NCI-H146 (cell line): Measurements from ENCODE around the gene LRCH4.
"Not testable (repeated sequence)": the region's sequence is repeated elsewhere in the genome, so short reads cannot be mapped to it uniquely, and the experiment has no call there.

ENCODE experiments used
- DNase-seq: peaks from one replicate; lab custom pipeline; 2025; lab: John Stamatoyannopoulos, UW

The LRCH4 gene

DNA sequence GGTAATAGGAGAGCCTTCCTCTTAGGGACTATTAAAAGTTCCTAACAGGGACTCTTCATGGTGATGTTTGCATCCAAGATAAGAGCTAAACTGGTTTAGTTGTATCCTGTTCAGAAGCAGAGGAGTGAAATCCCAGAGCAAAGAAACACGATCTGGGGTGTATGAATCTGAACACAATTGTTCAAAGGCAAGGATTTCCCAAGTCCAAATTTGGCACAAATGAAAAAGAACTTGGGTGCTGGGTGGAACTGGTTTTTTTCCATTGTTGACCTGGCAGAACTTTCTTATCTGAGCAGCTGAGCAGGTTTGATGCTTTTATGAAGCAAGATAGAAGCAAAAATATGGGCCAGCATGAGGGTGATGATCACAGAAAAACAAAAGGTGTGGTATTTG is 41.0 kb downstream of the LRCH4 start:
- DNase-seq = no peak

DNA sequence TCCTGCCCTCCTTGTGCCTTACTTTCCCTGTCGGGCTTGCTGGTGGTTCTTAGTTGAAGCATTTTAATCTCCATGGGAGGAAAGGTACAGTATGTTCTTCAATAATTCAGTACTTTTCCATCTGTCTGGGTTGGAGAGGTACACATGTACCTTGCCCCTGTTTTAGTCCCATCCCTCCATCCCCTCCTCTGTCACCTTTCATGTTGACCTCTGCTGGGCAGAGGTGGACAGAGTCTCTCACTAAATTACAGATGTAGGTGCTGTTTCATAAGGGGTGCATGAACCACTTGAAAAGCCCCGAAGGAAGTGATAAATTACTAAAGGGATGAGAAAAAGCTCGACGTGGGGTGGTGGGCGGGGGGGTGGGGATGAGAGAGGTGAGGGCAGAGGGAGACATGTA is 41.5 kb downstream of the LRCH4 start:
- no peak for DNase-seq

- no peak for DNase-seq
These were observed 42.3 kb downstream of the LRCH4 start for GRCh38 chr7:100543586-100543985.

- not testable (repeated sequence) for DNase-seq
These were observed 44.6 kb downstream of the LRCH4 start for GRCh38 chr7:100541309-100541708.

DNA sequence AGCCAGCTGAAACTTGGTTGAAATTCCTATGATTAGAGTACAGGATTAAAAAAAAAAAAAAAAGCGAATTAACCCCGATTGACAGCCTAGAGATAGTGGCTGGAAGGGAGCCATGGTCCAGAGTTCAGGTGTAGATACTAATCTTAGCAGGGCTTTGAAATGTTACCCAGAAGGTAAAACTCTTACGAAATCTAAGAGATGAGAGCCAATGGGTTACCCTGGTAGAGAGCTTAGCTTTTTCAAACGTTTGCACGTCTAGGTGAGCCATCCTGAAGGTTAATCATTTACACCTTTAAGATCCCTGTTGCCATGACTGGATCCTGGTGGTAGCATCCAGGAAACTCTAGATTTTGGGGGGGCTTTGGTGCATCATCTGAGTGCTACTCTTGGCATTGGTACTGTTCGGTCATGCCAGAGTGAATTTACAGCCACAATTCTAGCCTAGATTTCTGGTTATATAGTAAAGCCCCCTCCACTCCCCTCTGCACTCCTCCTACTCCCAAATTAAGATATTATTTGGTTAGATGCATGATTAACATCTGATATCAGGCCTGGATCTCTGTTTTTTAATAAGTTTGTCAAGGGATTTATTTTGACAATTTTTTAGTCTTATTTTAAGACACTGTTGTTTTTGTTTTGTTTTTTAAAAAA is 45.7 kb downstream of the LRCH4 start:
- no peak for DNase-seq

GRCh38 chr7:100539436-100540006 is 46.4 kb downstream of the LRCH4 start:
- DNase-seq = peak; percentile 66

GRCh38 chr7:100538654-100539435 is 47.1 kb downstream of the LRCH4 start, which contains the start of gene AGFG2:
TSS of gene AGFG2 (plus strand) at chr7:100539203. CDS start at chr7:100539347, 144 bp downstream.
- peak; percentile 100 for DNase-seq

DNA sequence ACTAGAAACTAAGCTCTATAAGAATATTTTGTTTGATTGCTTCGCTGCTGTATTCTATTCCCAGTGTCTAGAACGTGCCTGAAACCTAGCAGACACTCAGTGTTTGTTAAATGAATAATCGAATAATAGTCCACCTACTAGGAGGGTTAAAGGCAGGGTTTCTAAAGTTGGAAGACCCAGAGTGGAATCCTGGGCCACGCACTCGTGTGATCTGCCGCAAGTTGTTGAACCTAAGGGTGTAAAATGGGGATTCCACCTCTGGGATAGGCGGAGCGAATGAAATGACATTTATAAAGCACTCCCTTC is 47.6 kb downstream of the LRCH4 start:
- no peak for DNase-seq

DNA sequence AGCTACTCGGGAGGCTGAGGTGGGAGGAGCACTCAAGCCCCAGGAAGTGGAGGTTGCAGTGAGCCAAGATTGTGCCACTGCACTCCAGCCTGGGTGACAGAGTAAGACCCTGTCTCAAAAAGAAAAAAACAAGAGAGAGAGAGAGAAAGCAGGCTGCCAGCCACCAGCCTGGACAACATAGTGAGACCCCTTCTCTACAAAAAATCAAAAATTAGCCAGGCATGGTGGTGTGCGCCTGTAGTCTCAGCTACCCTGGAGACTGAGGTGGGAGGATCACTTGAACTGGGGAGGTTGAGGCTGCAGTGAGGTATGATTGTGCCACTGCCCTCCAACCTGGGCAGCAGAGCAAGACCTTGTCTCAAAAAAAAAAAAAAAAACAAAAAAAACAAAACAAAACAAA is 49.2 kb downstream of the LRCH4 start:
- DNase-seq = not testable (repeated sequence)

GRCh38 chr7:100535982-100536381 is 49.9 kb downstream of the LRCH4 start:
- not testable (repeated sequence) for DNase-seq

DNA sequence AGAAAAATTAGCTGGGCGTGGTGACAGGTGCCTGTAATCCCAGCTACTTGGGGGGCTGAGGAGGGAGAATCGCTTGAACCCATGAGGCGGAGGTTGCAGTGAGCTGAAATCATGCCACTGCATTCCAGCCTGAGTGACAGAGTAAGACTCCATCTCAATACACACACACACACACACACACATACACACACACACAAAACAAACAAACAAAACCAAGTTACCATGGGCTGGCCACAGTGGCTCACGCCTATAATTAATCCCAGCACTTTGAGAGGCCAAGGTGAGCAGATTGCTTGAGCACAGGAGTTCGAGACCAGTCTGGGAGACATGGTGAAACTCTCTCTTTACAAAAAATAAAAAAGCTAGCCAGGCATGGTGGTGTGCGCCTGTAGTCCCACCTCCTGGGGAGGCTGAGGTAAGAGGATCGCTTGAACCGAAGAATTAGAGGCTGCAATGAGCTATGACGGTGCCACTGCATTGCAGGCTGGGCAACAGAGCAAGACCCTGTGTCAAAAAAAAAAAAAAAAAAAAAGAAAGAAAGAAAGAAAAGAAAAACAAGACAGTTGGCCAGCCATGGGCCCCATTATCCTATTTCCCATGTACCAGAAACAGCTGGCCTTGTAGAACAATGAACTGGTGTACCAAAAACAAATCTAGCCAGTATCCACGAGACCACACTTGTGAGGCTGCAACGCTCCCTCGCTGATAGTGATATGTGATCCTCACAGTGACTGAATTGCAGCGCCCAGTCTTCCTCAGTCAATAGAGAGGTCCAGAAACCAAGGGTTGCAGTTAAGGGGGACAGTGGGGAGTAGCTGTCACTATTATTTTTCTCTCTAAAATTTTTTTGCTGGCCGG is 53.5 kb downstream of the LRCH4 start:
- no peak for DNase-seq

GRCh38 chr7:100528108-100528866 is 57.6 kb downstream of the LRCH4 start:
- not testable (repeated sequence) for DNase-seq
